HCT116 (cell line): ENCODE data around the gene LAMTOR4. TPM values are rescaled to one million over a fixed set of nuclear protein-coding genes. Genes with fewer than 3 reads are reported as not detected.

ENCODE experiments used
- ATAC-seq: fragments of 200-7000 bp; cut with Tn5 transposase; 2 replicates; pipeline ENCODE4 v1.9.1; 2020; ENCODE audit warnings: mild to moderate bottlenecking, moderate library complexity
- BruUV-seq: library from RNA; stranded (reverse); fragments of 400-500 nt; replicated peaks from 2 replicates; lab custom pipeline; 2021; lab: Mats Ljungman, UMichigan
- CTCF ChIA-PET: fragments of 300-600 bp; sonication (Branson Sonifier 250); formaldehyde crosslinking; loops from one replicate; lab custom pipeline; 2021; ENCODE audit warnings: antibody characterized with exemption; lab: Charles Lee
- POLR2A ChIA-PET: fragments of 300-600, 350-600 bp; sonication (Branson Sonifier 250); formaldehyde crosslinking; loops from one replicate; lab custom pipeline; 2021; ENCODE audit warnings: antibody characterized with exemption; lab: Charles Lee
- RAD21 ChIA-PET, 2 experiments: fragments of 300-600 bp; sonication (Branson Sonifier 250); formaldehyde crosslinking; loops; one replicate each; lab custom pipeline; 2023; ENCODE audit warnings: low total read pairs in 2 of 2; ENCODE audit not compliant: uncharacterized antibody in 2 of 2, unreplicated experiment in 2 of 2, low non-redundant PET in 1 of 2; lab: Charles Lee
- DNase-seq: peaks from one replicate; pipeline ENCODE4 v3.0.0-alpha.2; 2010; ENCODE audit warnings: low read depth, low spot score
- H2AFZ ChIP-seq: fragments of 200-600 bp; shearing (Covaris generic), sonication (generic); 2 replicates; pipeline ENCODE4 v1.6.1; 2017; ENCODE audit warnings: low read depth, mixed run types, mixed read lengths, antibody characterized with exemption, low read length; ENCODE audit not compliant: poor library complexity, severe bottlenecking
- H3K27ac ChIP-seq: 2 replicates; pipeline ENCODE4 v1.5.1; 2012; ENCODE audit warnings: low read depth, low read length
- H3K27me3 ChIP-seq: fragments of 200-600 bp; sonication (generic); 2 replicates; pipeline ENCODE4 v1.6.1; 2016; ENCODE audit warnings: mixed run types, low read length, mixed read lengths; ENCODE audit not compliant: insufficient read depth
- H3K36me3 ChIP-seq, 2 experiments: fragments of 200-500 bp in 1 of 2; fragments of 200-600 bp in 1 of 2; sonication (Bioruptor generic) in 1 of 2; sonication (generic) in 1 of 2; 2 replicates each; pipeline versions ENCODE4 v1.5.1 to v1.6.1; 2014 to 2016; ENCODE audit warnings: low read length in 2 of 2, inconsistent platforms in 1 of 2, mixed read lengths in 1 of 2, mixed run types in 1 of 2; ENCODE audit not compliant: insufficient read depth in 2 of 2, control insufficient read depth in 1 of 2
- H3K4me1 ChIP-seq, 2 experiments: fragments of 200-600 bp in 1 of 2; sonication (generic) in 1 of 2; 2 replicates each; pipeline versions ENCODE4 v1.5.1 to v1.6.1; 2012 to 2017; ENCODE audit warnings: low read length in 2 of 2, inconsistent platforms in 1 of 2, mild to moderate bottlenecking in 1 of 2, mixed read lengths in 1 of 2, mixed run types in 1 of 2, moderate library complexity in 1 of 2; ENCODE audit not compliant: insufficient read depth in 2 of 2, control insufficient read depth in 1 of 2
- H3K4me2 ChIP-seq: fragments of 200-600 bp; sonication (generic); 2 replicates; pipeline ENCODE4 v1.6.1; 2017; ENCODE audit warnings: mixed run types, low read length, mixed read lengths
- H3K4me3 ChIP-seq, 2 experiments: fragments of 200-600 bp in 1 of 2; sonication (generic) in 1 of 2; replicated peaks in 1 of 2; 2 replicates each; pipeline ENCODE4 v1.5.1; 2011 to 2016; ENCODE audit warnings: low read length in 2 of 2, control low read depth in 1 of 2, low read depth in 1 of 2, mild to moderate bottlenecking in 1 of 2, mixed read lengths in 1 of 2, mixed run types in 1 of 2
- H3K79me2 ChIP-seq: fragments of 200-600 bp; sonication (generic); 2 replicates; pipeline ENCODE4 v1.6.1; 2017; ENCODE audit warnings: mild to moderate bottlenecking, mixed run types, low read length, moderate library complexity, mixed read lengths; ENCODE audit not compliant: insufficient read depth
- H3K9ac ChIP-seq: fragments of 200-600 bp; sonication (generic); 2 replicates; pipeline ENCODE4 v1.6.1; 2016; ENCODE audit warnings: low read length, mixed read lengths
- H3K9me2 ChIP-seq: fragments of 200-600 bp; sonication (generic), shearing (Covaris generic); 2 replicates; pipeline ENCODE4 v1.6.1; 2017; ENCODE audit warnings: mixed run types, mild to moderate bottlenecking, moderate library complexity; ENCODE audit not compliant: insufficient read depth
- H3K9me3 ChIP-seq, 2 experiments: fragments of 200-500 bp in 1 of 2; fragments of 200-600 bp in 1 of 2; sonication (Bioruptor generic) in 1 of 2; sonication (generic) in 1 of 2; 2 replicates each; pipeline ENCODE4 v1.6.1; 2014 to 2017; ENCODE audit warnings: low read length in 2 of 2, mixed read lengths in 2 of 2, inconsistent platforms in 1 of 2, low read depth in 1 of 2, mild to moderate bottlenecking in 1 of 2, mixed run types in 1 of 2, moderate library complexity in 1 of 2; ENCODE audit not compliant: control insufficient read depth in 1 of 2, insufficient read depth in 1 of 2
- H4K20me1 ChIP-seq: fragments of 200-600 bp; sonication (generic), shearing (Covaris generic); 2 replicates; pipeline ENCODE4 v1.6.1; 2017; ENCODE audit warnings: mixed run types, mild to moderate bottlenecking, moderate library complexity; ENCODE audit not compliant: insufficient read depth
- ATF3 ChIP-seq: IDR thresholded peaks from 2 replicates; pipeline ENCODE4 v1.6.1; 2012
- CBX3 ChIP-seq: IDR thresholded peaks from 2 replicates; pipeline ENCODE4 v1.6.1; 2012; ENCODE audit warnings: low read depth
- EGR1 ChIP-seq: IDR thresholded peaks from 2 replicates; pipeline ENCODE4 v1.6.1; 2012; ENCODE audit warnings: low read depth
- ELF1 ChIP-seq: IDR thresholded peaks from 2 replicates; pipeline ENCODE4 v1.6.1; 2012; ENCODE audit warnings: low read depth, borderline replicate concordance
- EZH2 ChIP-seq: fragments of 200-600 bp; sonication (generic); IDR thresholded peaks from 2 replicates; pipeline ENCODE4 v1.6.1; 2017; ENCODE audit warnings: antibody characterized with exemption, mixed run types
- JUND ChIP-seq: IDR thresholded peaks from 2 replicates; pipeline ENCODE4 v1.6.1; 2012
- RAD21 ChIP-seq: IDR thresholded peaks from 2 replicates; pipeline ENCODE4 v1.6.1; 2012; ENCODE audit warnings: low read depth, mild to moderate bottlenecking
- SRF ChIP-seq: IDR thresholded peaks from 2 replicates; pipeline ENCODE4 v1.6.1; 2012; ENCODE audit warnings: low read depth
- ZBTB33 ChIP-seq: IDR thresholded peaks from 2 replicates; pipeline ENCODE4 v1.6.1; 2011; ENCODE audit warnings: mild to moderate bottlenecking, low read length, moderate library complexity; ENCODE audit not compliant: insufficient replicate concordance; ENCODE audit errors: extremely low read depth
- ZFX ChIP-seq: fragments of 450-650 bp; IDR thresholded peaks from 2 replicates; pipeline ENCODE4 v1.6.1; 2017
- intact Hi-C: fragments of 100-400 bp; cut with micrococcal nuclease; formaldehyde crosslinking; loops from 2 replicates; pipeline ENCODE4 v1.10.0; 2022
- total RNA-seq: library from RNA; stranded (reverse); gene quantifications from one replicate; pipeline ENCODE4 v1.2.1, GENCODE V29; 2021; ENCODE audit not compliant: unreplicated experiment
- TF ChIP-seq, protein P1 (sequence below), 3 experiments: fragments of 200-600 bp in 1 of 3; sonication (generic) in 1 of 3; IDR thresholded peaks in 2 of 3; conservative IDR thresholded peaks in 1 of 3; 2 replicates each; pipeline ENCODE4 v1.5.1; 2012 to 2017; ENCODE audit warnings: low read depth in 2 of 3, low read length in 2 of 3, antibody characterized with exemption in 1 of 3, borderline replicate concordance in 1 of 3, control low read depth in 1 of 3, mild to moderate bottlenecking in 1 of 3, mixed read lengths in 1 of 3, mixed run types in 1 of 3, moderate library complexity in 1 of 3; ENCODE audit not compliant: insufficient read depth in 1 of 3

Gene LAMTOR4
- total RNA-seq, 1 experiment from 2014 or later = 152 TPM

GRCh38 chr7:100167912-100168323 lies 19.2 kb downstream of the LAMTOR4 start:
- no peak overlapping the region for H3K27ac ChIP-seq
- TF ChIP-seq, protein P1, sequence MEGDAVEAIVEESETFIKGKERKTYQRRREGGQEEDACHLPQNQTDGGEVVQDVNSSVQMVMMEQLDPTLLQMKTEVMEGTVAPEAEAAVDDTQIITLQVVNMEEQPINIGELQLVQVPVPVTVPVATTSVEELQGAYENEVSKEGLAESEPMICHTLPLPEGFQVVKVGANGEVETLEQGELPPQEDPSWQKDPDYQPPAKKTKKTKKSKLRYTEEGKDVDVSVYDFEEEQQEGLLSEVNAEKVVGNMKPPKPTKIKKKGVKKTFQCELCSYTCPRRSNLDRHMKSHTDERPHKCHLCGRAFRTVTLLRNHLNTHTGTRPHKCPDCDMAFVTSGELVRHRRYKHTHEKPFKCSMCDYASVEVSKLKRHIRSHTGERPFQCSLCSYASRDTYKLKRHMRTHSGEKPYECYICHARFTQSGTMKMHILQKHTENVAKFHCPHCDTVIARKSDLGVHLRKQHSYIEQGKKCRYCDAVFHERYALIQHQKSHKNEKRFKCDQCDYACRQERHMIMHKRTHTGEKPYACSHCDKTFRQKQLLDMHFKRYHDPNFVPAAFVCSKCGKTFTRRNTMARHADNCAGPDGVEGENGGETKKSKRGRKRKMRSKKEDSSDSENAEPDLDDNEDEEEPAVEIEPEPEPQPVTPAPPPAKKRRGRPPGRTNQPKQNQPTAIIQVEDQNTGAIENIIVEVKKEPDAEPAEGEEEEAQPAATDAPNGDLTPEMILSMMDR (IDR thresholded peaks at IDR 0.05 in 2 of 3, conservative IDR thresholded peaks at IDR 0.05 in 1 of 3; ENCODE audit: borderline replicate concordance in 1 of 3, insufficient read depth in 1 of 3, low read depth in 2 of 3, low read length in 2 of 3) = no peak
- TF ChIP-seq ATF3 (no peak), RAD21 (no peak), JUND (no peak), EZH2 (no peak)
- H3K4me3 ChIP-seq = no peak overlapping the region
- H3K9ac ChIP-seq = no peak overlapping the region
- intact Hi-C loops = no loop called here
- H3K36me3 ChIP-seq = no peaks in the 10 kb centered on the region
- DNase-seq (no peak), ATAC-seq (no peak)
- no peak overlapping the region for H3K4me2 ChIP-seq
- no peaks in the 10 kb centered on the region for H3K9me2 ChIP-seq
- no peak overlapping the region for H2AFZ ChIP-seq
- H4K20me1 ChIP-seq = no peaks in the 10 kb centered on the region
- no peaks in the 10 kb centered on the region for H3K9me3 ChIP-seq
- H3K79me2 ChIP-seq = no peaks in the 10 kb centered on the region
- CTCF ChIA-PET = no interaction called here
- peaks cover 10 to 16% of the 10 kb centered on the region in 2 experiments for H3K4me1 ChIP-seq
- POLR2A ChIA-PET = no interaction called here
- RAD21 ChIA-PET = no interaction called here
- no TSS peak for BruUV-seq
- no peaks in the 10 kb centered on the region for H3K27me3 ChIP-seq

- H3K9me3 ChIP-seq = no peaks in the 10 kb centered on the region
- H3K36me3 ChIP-seq = no peaks in the 10 kb centered on the region
- no peak overlapping the region for H3K4me3 ChIP-seq
- no peaks in the 10 kb centered on the region for H4K20me1 ChIP-seq
- ATAC-seq = no peak
- H3K27me3 ChIP-seq = no peaks in the 10 kb centered on the region
- RAD21 ChIA-PET = no interaction called here
- no peak overlapping the region for H3K4me2 ChIP-seq
- POLR2A ChIA-PET = no interaction called here
- no peak overlapping the region for H3K27ac ChIP-seq
- intact Hi-C loops = no loop called here
- CTCF ChIA-PET = no interaction called here
- H3K9ac ChIP-seq = no peak overlapping the region
- no peak overlapping the region for H2AFZ ChIP-seq
- no TSS peak for BruUV-seq
- H3K9me2 ChIP-seq = no peaks in the 10 kb centered on the region
- peaks cover 0 to 6% of the 10 kb centered on the region in 2 experiments; a peak in 1 of 4 replicates for H3K4me1 ChIP-seq
- no peak for DNase-seq
- H3K79me2 ChIP-seq = no peaks in the 10 kb centered on the region
- no peak for TF ChIP-seq ZFX
- TF ChIP-seq CBX3 = no peak
- no peak for TF ChIP-seq JUND
- TF ChIP-seq SRF = no peak
- TF ChIP-seq, protein P1 (IDR thresholded peaks at IDR 0.05 in 2 of 3, conservative IDR thresholded peaks at IDR 0.05 in 1 of 3; ENCODE audit: borderline replicate concordance in 1 of 3, insufficient read depth in 1 of 3, low read depth in 2 of 3, low read length in 2 of 3) = no peak
- no peak for TF ChIP-seq EGR1
- no peak for TF ChIP-seq ELF1
- TF ChIP-seq ATF3 = no peak
- TF ChIP-seq ZBTB33 = no peak
- TF ChIP-seq EZH2 = no peak
Measured at GRCh38 chr7:100169147-100169850, 20.6 kb downstream of the LAMTOR4 start.
